ENCODE results near the gene HOMER3.

Gene HOMER3

DNA sequence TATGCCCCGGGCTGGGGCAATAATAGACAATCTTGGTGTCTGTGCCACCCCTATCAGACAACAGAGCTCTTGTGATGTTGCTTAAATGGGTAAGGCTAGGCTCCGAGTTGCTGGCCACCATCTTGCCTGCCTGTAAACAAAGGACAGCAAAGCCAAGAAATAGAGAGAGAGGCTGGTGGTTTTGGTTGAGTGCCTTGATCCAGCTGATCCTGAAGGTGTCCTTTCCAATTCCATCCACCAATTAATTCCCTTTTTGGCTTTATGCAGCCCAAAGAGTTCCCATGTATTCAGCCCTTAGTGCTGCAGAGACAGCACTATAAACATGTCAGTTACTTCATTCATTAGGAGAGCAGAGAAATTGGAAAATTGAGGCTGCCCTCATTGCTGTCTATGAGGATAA lies 41.7 kb upstream of the HOMER3 start:
- H3K36me3 ChIP-seq (ENCODE audit: control insufficient read depth in 4 of 4, insufficient read depth in 4 of 4, low read length in 3 of 4), result no peaks in the 10 kb centered on the region
- CTCF ChIA-PET, result interaction anchor here (0.9 to 1.7 kb wide), 2 partner anchors 12 to 25 kb away, joined by 3 to 5 read pairs; no protein-coding TSS in a partner anchor
- no peak overlapping the region for H3K27ac ChIP-seq (ENCODE audit: insufficient read depth in 1 of 2, low read depth in 1 of 2, low read length in 2 of 2, poor library complexity in 1 of 2, severe bottlenecking in 2 of 2)
- no peaks in the 10 kb centered on the region for H3K9me3 ChIP-seq (ENCODE audit: control extremely low read depth in 1 of 5, control insufficient read depth in 4 of 5, insufficient read depth in 2 of 5, low read depth in 1 of 5, low read length in 4 of 5)
- H3K27me3 ChIP-seq (replicated peaks in 2 of 5; ENCODE audit: control insufficient read depth in 4 of 5, insufficient read depth in 5 of 5, low read length in 4 of 5), result peaks cover 0 to 4% (median 0%) of the 10 kb centered on the region in 5 experiments
- H3K4me1 ChIP-seq (ENCODE audit: control extremely low read depth in 1 of 4, control insufficient read depth in 4 of 4, insufficient read depth in 4 of 4, low read length in 3 of 4), result peaks cover 2 to 18% (median 11%) of the 10 kb centered on the region in 4 experiments
- WGBS (ENCODE audit: insufficient coverage), result 100% methylated on average over 1 of the region's 2 CpGs
- POLR2A ChIA-PET, result interaction anchor here (0.6 kb wide), 1 partner anchor 26 kb away, joined by 3 read pairs; no protein-coding TSS in a partner anchor
- no peak for DNase-seq
- H3K4me3 ChIP-seq (ENCODE audit: control insufficient read depth in 1 of 7, extremely low read depth in 1 of 7, insufficient read depth in 4 of 7, low read depth in 2 of 7, low read length in 6 of 7), result no peak overlapping the region

DNA sequence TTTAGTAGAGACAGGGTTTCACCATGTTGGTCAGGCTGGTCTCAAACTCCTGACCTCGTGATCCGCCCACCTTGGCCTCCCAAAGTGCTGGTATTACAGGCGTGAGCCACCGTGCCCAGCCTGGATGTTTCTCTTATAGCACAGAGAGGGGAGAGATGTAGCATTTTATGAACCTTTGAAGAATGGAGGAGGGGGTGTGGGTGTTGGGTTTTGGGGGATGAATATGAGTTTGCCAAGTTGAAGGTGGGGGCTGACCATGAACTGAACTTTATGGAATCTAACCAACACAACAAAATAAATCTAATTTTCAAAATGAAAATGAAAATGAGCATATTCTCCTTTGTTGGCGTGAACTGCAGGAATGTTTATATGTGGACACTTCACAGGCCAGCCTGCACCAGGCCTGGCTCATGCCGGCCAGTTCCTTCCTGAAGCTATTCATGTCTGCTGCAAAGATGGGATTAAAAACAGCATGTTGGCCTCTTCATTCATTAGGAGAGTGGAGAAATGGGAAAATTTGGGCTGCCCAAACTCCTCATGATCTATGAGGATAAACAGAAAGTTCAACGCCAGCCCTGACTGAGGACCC lies 39.5 kb upstream of the HOMER3 start:
- WGBS (ENCODE audit: insufficient coverage), result 97% methylated on average over 4 of the region's 7 CpGs
- ChIA-PET CTCF (no interaction called here), POLR2A (no interaction called here)
- Histone ChIP-seq H3K4me1 (ENCODE audit: control extremely low read depth in 1 of 4, control insufficient read depth in 4 of 4, insufficient read depth in 4 of 4, low read length in 3 of 4) (peaks cover 1 to 11% (median 8%) of the 10 kb centered on the region in 4 experiments), H3K9me3 (ENCODE audit: control extremely low read depth in 1 of 5, control insufficient read depth in 4 of 5, insufficient read depth in 2 of 5, low read depth in 1 of 5, low read length in 4 of 5) (no peaks in the 10 kb centered on the region), H3K4me3 (ENCODE audit: control insufficient read depth in 1 of 7, extremely low read depth in 1 of 7, insufficient read depth in 4 of 7, low read depth in 2 of 7, low read length in 6 of 7) (no peak overlapping the region), H3K27ac (ENCODE audit: insufficient read depth in 1 of 2, low read depth in 1 of 2, low read length in 2 of 2, poor library complexity in 1 of 2, severe bottlenecking in 2 of 2) (no peak overlapping the region), H3K36me3 (ENCODE audit: control insufficient read depth in 4 of 4, insufficient read depth in 4 of 4, low read length in 3 of 4) (no peaks in the 10 kb centered on the region), H3K27me3 (replicated peaks in 2 of 5; ENCODE audit: control insufficient read depth in 4 of 5, insufficient read depth in 5 of 5, low read length in 4 of 5) (no peaks in the 10 kb centered on the region)
- DNase-seq, result no peak

- DNase-seq, result no peak
- WGBS (ENCODE audit: insufficient coverage), result 95% methylated on average over 2 of the region's 7 CpGs
These were observed 37.6 kb upstream of the HOMER3 start for GRCh38 chr19:18978616-18979015.

DNA sequence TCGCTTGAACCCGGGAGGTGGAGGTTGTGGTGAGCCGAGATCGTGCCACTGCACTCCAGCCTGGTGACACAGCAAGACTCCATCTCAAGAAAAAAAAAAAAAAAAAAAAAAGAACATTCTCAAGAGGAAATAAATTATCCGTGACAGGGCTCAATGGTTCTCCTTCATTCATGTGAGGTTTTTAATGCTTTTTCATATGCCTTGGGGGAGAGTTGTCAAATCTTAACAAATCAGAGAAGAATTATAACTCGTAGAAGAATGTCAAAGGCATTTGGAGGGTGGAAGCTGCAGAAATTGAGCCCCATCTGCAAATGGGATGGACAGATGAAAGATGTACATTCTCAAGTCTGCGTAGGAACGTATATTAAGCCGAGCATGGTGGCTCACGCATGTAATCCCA lies 34.9 kb upstream of the HOMER3 start:
- H3K27ac ChIP-seq (ENCODE audit: insufficient read depth in 1 of 2, low read depth in 1 of 2, low read length in 2 of 2, poor library complexity in 1 of 2, severe bottlenecking in 2 of 2), result no peak overlapping the region
- H3K4me3 ChIP-seq (ENCODE audit: control insufficient read depth in 1 of 7, extremely low read depth in 1 of 7, insufficient read depth in 4 of 7, low read depth in 2 of 7, low read length in 6 of 7), result no peak overlapping the region
- CTCF ChIA-PET, result no interaction called here
- POLR2A ChIA-PET, result no interaction called here
- peaks cover 0 to 13% (median 10%) of the 10 kb centered on the region in 4 experiments for H3K4me1 ChIP-seq (ENCODE audit: control extremely low read depth in 1 of 4, control insufficient read depth in 4 of 4, insufficient read depth in 4 of 4, low read length in 3 of 4)
- no peaks in the 10 kb centered on the region for H3K36me3 ChIP-seq (ENCODE audit: control insufficient read depth in 4 of 4, insufficient read depth in 4 of 4, low read length in 3 of 4)
- no peaks in the 10 kb centered on the region for H3K27me3 ChIP-seq (replicated peaks in 2 of 5; ENCODE audit: control insufficient read depth in 4 of 5, insufficient read depth in 5 of 5, low read length in 4 of 5)
- WGBS (ENCODE audit: insufficient coverage), result 91% methylated on average over 5 of the region's 10 CpGs
- peak in 1 of 3 donors; percentile 20 for DNase-seq
- H3K9me3 ChIP-seq (ENCODE audit: control extremely low read depth in 1 of 5, control insufficient read depth in 4 of 5, insufficient read depth in 2 of 5, low read depth in 1 of 5, low read length in 4 of 5), result no peaks in the 10 kb centered on the region

More at GRCh38 chr19:18978616-18979015, 37.6 kb upstream of the HOMER3 start:
- no peak overlapping the region for H3K4me3 ChIP-seq (ENCODE audit: control insufficient read depth in 1 of 7, extremely low read depth in 1 of 7, insufficient read depth in 4 of 7, low read depth in 2 of 7, low read length in 6 of 7)
- POLR2A ChIA-PET, result interaction anchor here (0.5 kb wide), 1 partner anchor 43 kb away, joined by 4 read pairs; no protein-coding TSS in a partner anchor
- no peaks in the 10 kb centered on the region for H3K9me3 ChIP-seq (ENCODE audit: control extremely low read depth in 1 of 5, control insufficient read depth in 4 of 5, insufficient read depth in 2 of 5, low read depth in 1 of 5, low read length in 4 of 5)
- no peak overlapping the region for H3K27ac ChIP-seq (ENCODE audit: insufficient read depth in 1 of 2, low read depth in 1 of 2, low read length in 2 of 2, poor library complexity in 1 of 2, severe bottlenecking in 2 of 2)
- no peaks in the 10 kb centered on the region for H3K27me3 ChIP-seq (replicated peaks in 2 of 5; ENCODE audit: control insufficient read depth in 4 of 5, insufficient read depth in 5 of 5, low read length in 4 of 5)
- CTCF ChIA-PET, result no interaction called here
- H3K4me1 ChIP-seq (ENCODE audit: control extremely low read depth in 1 of 4, control insufficient read depth in 4 of 4, insufficient read depth in 4 of 4, low read length in 3 of 4), result no peaks in the 10 kb centered on the region
- no peaks in the 10 kb centered on the region for H3K36me3 ChIP-seq (ENCODE audit: control insufficient read depth in 4 of 4, insufficient read depth in 4 of 4, low read length in 3 of 4)

- CTCF ChIA-PET, result no interaction called here
These were observed 34.0 kb upstream of the HOMER3 start for GRCh38 chr19:18975011-18975410.

DNA sequence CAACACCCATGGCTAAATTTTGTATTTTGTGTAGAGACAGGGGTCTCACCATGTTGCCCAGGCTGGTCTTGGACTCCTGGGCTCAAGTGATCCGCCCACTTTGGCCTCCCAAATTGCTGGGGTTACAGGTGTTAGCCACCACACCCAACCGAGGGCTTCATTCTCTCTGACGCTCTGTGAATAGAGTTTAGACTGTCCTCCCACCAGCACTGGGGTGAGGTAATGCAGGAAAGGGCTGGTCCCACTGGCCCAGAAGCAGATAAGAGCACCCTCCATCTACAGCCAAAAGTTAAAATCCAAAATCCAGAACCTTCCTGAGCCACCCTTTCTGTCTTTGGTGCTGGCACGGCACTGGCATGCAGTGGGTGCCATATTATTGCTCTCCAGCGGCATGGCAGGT lies 31.8 kb upstream of the HOMER3 start:
- Histone ChIP-seq H3K36me3 (ENCODE audit: control insufficient read depth in 4 of 4, insufficient read depth in 4 of 4, low read length in 3 of 4) (no peaks in the 10 kb centered on the region), H3K27ac (ENCODE audit: insufficient read depth in 1 of 2, low read depth in 1 of 2, low read length in 2 of 2, poor library complexity in 1 of 2, severe bottlenecking in 2 of 2) (no peak overlapping the region), H3K9me3 (ENCODE audit: control extremely low read depth in 1 of 5, control insufficient read depth in 4 of 5, insufficient read depth in 2 of 5, low read depth in 1 of 5, low read length in 4 of 5) (no peaks in the 10 kb centered on the region), H3K4me1 (ENCODE audit: control extremely low read depth in 1 of 4, control insufficient read depth in 4 of 4, insufficient read depth in 4 of 4, low read length in 3 of 4) (peaks cover 0 to 18% (median 13%) of the 10 kb centered on the region in 4 experiments), H3K27me3 (replicated peaks in 2 of 5; ENCODE audit: control insufficient read depth in 4 of 5, insufficient read depth in 5 of 5, low read length in 4 of 5) (no peaks in the 10 kb centered on the region), H3K4me3 (ENCODE audit: control insufficient read depth in 1 of 7, extremely low read depth in 1 of 7, insufficient read depth in 4 of 7, low read depth in 2 of 7, low read length in 6 of 7) (no peak overlapping the region)
- CTCF ChIA-PET, result interaction anchor here (0.8 to 1.1 kb wide), 3 partner anchors 11 to 19 kb away, joined by 3 read pairs; no protein-coding TSS in a partner anchor
- DNase-seq, result no peak
- POLR2A ChIA-PET, result no interaction called here
- 97% methylated on average over 5 of the region's 5 CpGs for WGBS (ENCODE audit: insufficient coverage)

More at GRCh38 chr19:18975011-18975410, 34.0 kb upstream of the HOMER3 start:
- Histone ChIP-seq H3K9me3 (ENCODE audit: control extremely low read depth in 1 of 5, control insufficient read depth in 4 of 5, insufficient read depth in 2 of 5, low read depth in 1 of 5, low read length in 4 of 5) (no peaks in the 10 kb centered on the region), H3K27ac (ENCODE audit: insufficient read depth in 1 of 2, low read depth in 1 of 2, low read length in 2 of 2, poor library complexity in 1 of 2, severe bottlenecking in 2 of 2) (no peak overlapping the region), H3K36me3 (ENCODE audit: control insufficient read depth in 4 of 4, insufficient read depth in 4 of 4, low read length in 3 of 4) (no peaks in the 10 kb centered on the region), H3K27me3 (replicated peaks in 2 of 5; ENCODE audit: control insufficient read depth in 4 of 5, insufficient read depth in 5 of 5, low read length in 4 of 5) (no peaks in the 10 kb centered on the region), H3K4me1 (ENCODE audit: control extremely low read depth in 1 of 4, control insufficient read depth in 4 of 4, insufficient read depth in 4 of 4, low read length in 3 of 4) (peaks cover 0 to 13% (median 10%) of the 10 kb centered on the region in 4 experiments), H3K4me3 (ENCODE audit: control insufficient read depth in 1 of 7, extremely low read depth in 1 of 7, insufficient read depth in 4 of 7, low read depth in 2 of 7, low read length in 6 of 7) (no peak overlapping the region)
- WGBS (ENCODE audit: insufficient coverage), result 95% methylated on average over 3 of the region's 3 CpGs
- DNase-seq, result no peak
- POLR2A ChIA-PET, result no interaction called here

- Histone ChIP-seq H3K9me3 (ENCODE audit: control extremely low read depth in 1 of 5, control insufficient read depth in 4 of 5, insufficient read depth in 2 of 5, low read depth in 1 of 5, low read length in 4 of 5) (no peaks in the 10 kb centered on the region), H3K27ac (ENCODE audit: insufficient read depth in 1 of 2, low read depth in 1 of 2, low read length in 2 of 2, poor library complexity in 1 of 2, severe bottlenecking in 2 of 2) (no peak overlapping the region), H3K27me3 (replicated peaks in 2 of 5; ENCODE audit: control insufficient read depth in 4 of 5, insufficient read depth in 5 of 5, low read length in 4 of 5) (no peaks in the 10 kb centered on the region), H3K36me3 (ENCODE audit: control insufficient read depth in 4 of 4, insufficient read depth in 4 of 4, low read length in 3 of 4) (no peaks in the 10 kb centered on the region), H3K4me1 (ENCODE audit: control extremely low read depth in 1 of 4, control insufficient read depth in 4 of 4, insufficient read depth in 4 of 4, low read length in 3 of 4) (peaks cover 0 to 22% (median 18%) of the 10 kb centered on the region in 4 experiments), H3K4me3 (ENCODE audit: control insufficient read depth in 1 of 7, extremely low read depth in 1 of 7, insufficient read depth in 4 of 7, low read depth in 2 of 7, low read length in 6 of 7) (peak overlapping the region in 3 of 7 experiments; percentile 16 to 28 (median 27))
- CTCF ChIA-PET, result interaction anchor here (0.8 to 1.1 kb wide), 3 partner anchors 11 to 19 kb away, joined by 3 read pairs; no protein-coding TSS in a partner anchor
- POLR2A ChIA-PET, result interaction anchor here (0.6 to 0.7 kb wide), 2 partner anchors 18 to 41 kb away, joined by 3 to 4 read pairs; no protein-coding TSS in a partner anchor
- peak in 2 of 3 donors; percentile 37 for DNase-seq
- 21% methylated on average over 5 of the region's 12 CpGs for WGBS (ENCODE audit: insufficient coverage)
These were observed 31.3 kb upstream of the HOMER3 start for GRCh38 chr19:18972301-18972811.

All from common myeloid progenitor, CD34-positive (primary cell).